Gastrocnemius medialis (tissue), 4 donors: Measurements from ENCODE around the gene BACE1-AS. TPM values are rescaled to one million over a fixed set of nuclear protein-coding genes. Genes with fewer than 3 reads are reported as not detected.
A peak's percentile ranks its signal among the peaks of the same experiment; 100 is the strongest.
"Not testable (repeated sequence)": the region's sequence is repeated elsewhere in the genome, so short reads cannot be mapped to it uniquely, and the experiment has no call there.

Experiments used
- ATAC-seq, 2 donors: fragments of 150-250 bp; one replicate each; pipeline ENCODE4 v1.9.1; 2016
- DNase-seq, 2 donors: peaks; one replicate each; pipeline ENCODE4 v3.0.0-alpha.2; 2019
- H3K27ac ChIP-seq, 4 donors: fragments of 200-600 bp; sonication (generic); 1 replicate in 1 of 4; 2 replicates in 3 of 4; pipeline ENCODE4 v1.5.1; 2016 to 2018; ENCODE audit warnings: mild to moderate bottlenecking in 2 of 4, moderate library complexity in 1 of 4
- H3K27me3 ChIP-seq, 3 donors: fragments of 200-600 bp; sonication (generic) in 2 of 3; 1 replicate in 1 of 3; 2 replicates in 2 of 3; pipeline versions ENCODE4 v1.5.1 to v1.6.0; 2016 to 2019; ENCODE audit warnings: mild to moderate bottlenecking in 1 of 3, moderate library complexity in 1 of 3
- H3K36me3 ChIP-seq, 2 donors: fragments of 200-600 bp; sonication (generic) in 1 of 2; one replicate each; pipeline ENCODE4 v1.5.1; 2017 to 2018
- H3K4me1 ChIP-seq, 2 donors: fragments of 200-600 bp; sonication (generic) in 1 of 2; one replicate each; pipeline ENCODE4 v1.5.1; 2016 to 2017; ENCODE audit warnings: mild to moderate bottlenecking in 2 of 2
- H3K4me3 ChIP-seq, 4 donors: fragments of 200-600 bp; sonication (generic) in 3 of 4; 1 replicate in 1 of 4; 2 replicates in 3 of 4; pipeline ENCODE4 v1.5.1; 2016 to 2019; ENCODE audit warnings: mild to moderate bottlenecking in 2 of 4
- H3K9me3 ChIP-seq, 3 donors: fragments of 200-600 bp; sonication (generic) in 2 of 3; 1 replicate in 1 of 3; 2 replicates in 2 of 3; pipeline ENCODE4 v1.5.1; 2016 to 2019
- CTCF ChIP-seq, 5 experiments: fragments of 450-650 bp in 3 of 5; fragments of 200-600 bp in 2 of 5; sonication (generic) in 2 of 5; IDR thresholded peaks in 4 of 5; conservative IDR thresholded peaks in 1 of 5; 1 replicate in 4 of 5; 2 replicates in 1 of 5; pipeline ENCODE4 v1.5.1; 2016 to 2019; ENCODE audit warnings: antibody characterized with exemption in 5 of 5, mild to moderate bottlenecking in 3 of 5, moderate library complexity in 3 of 5
- POLR2A ChIP-seq, 2 donors: fragments of 450-650 bp; IDR thresholded peaks; one replicate each; pipeline ENCODE4 v1.6.1; 2017; ENCODE audit warnings: antibody characterized with exemption in 2 of 2, mild to moderate bottlenecking in 2 of 2, moderate library complexity in 2 of 2
- in situ Hi-C, 4 donors: fragments of 200-750 bp; cut with MboI; loops; one replicate each; pipeline versions ENCODE4 v1.15.0 to v1.8.0; 2017; ENCODE audit warnings: low sequenced_read_pairs in 4 of 4
- intact Hi-C: fragments of 100-400 bp; cut with DNase I; formaldehyde crosslinking; loops from one replicate; pipeline ENCODE4 v1.15.1; 2023; ENCODE audit warnings: low total_unique reads
- total RNA-seq, 4 donors: library from RNA; depleted of rRNA; stranded (reverse); fragments of >200 nt; gene quantifications; one replicate each; pipeline versions ENCODE4 v1.1.0 to v1.2.3, GENCODE V29; 2016

BACE1-AS gene
- total RNA-seq, 4 donors from 2014 or later: 10.5 to 13.2 (median 12.5) TPM

- DNase-seq (peak; percentile 67 to 73), ATAC-seq (peak; percentile 91 to 93)
- Histone ChIP-seq H3K4me1 (peaks cover 16 to 22% of the 10 kb centered on the region in 2 donors), H3K4me3 (peak within 1 kb of the TSS; percentile 62 to 94 (median 78)), H3K27me3 (no peaks in the 10 kb centered on the region), H3K27ac (peak within 1 kb of the TSS; percentile 26 to 61 (median 50)), H3K36me3 (no peaks in the 10 kb centered on the region), H3K9me3 (no peaks in the 10 kb centered on the region)
- TF ChIP-seq CTCF (IDR thresholded peaks at IDR 0.05 in 4 of 5, conservative IDR thresholded peaks at IDR 0.05 in 1 of 5) (peak in 3 of 5 experiments; percentile 13 to 35 (median 22)), POLR2A (IDR thresholded peaks at IDR 0.05) (no peak)
- intact Hi-C loops: loop anchor here (1.0 kb wide), 1 partner anchor 12 kb away; no protein-coding TSS in a partner anchor
- in situ Hi-C loops: loop anchor here in 1 of 4 donors (10.0 kb wide), 1 partner anchor 72 kb away; no protein-coding TSS in a partner anchor
Observed at GRCh38 chr11:117316197-117316961, 25.2 kb downstream of the BACE1-AS start, which contains the start of gene BACE1. TSS of gene BACE1 (minus strand) at chr11:117316256. CDS start at chr11:117315795, 461 bp downstream.

- H3K36me3 ChIP-seq: no peaks in the 10 kb centered on the region
- DNase-seq (no peak), ATAC-seq (no peak)
- intact Hi-C loops (no loop called here), in situ Hi-C loops (loop anchor here in 1 of 4 donors (10.0 kb wide), 1 partner anchor 74 kb away; no protein-coding TSS in a partner anchor)
- TF ChIP-seq POLR2A (IDR thresholded peaks at IDR 0.05) (no peak), CTCF (IDR thresholded peaks at IDR 0.05 in 4 of 5, conservative IDR thresholded peaks at IDR 0.05 in 1 of 5) (no peak)
- H3K27ac ChIP-seq: no peak overlapping the region
- H3K27me3 ChIP-seq: no peaks in the 10 kb centered on the region
- peaks cover 16 to 22% of the 10 kb centered on the region in 2 donors for H3K4me1 ChIP-seq
- H3K9me3 ChIP-seq: no peaks in the 10 kb centered on the region
- H3K4me3 ChIP-seq: no peak overlapping the region
Observed at GRCh38 chr11:117318738-117319137, 27.6 kb downstream of the BACE1-AS start.

- in situ Hi-C loops: loop anchor here in 1 of 4 donors (10.0 kb wide), 1 partner anchor 75 kb away; no protein-coding TSS in a partner anchor
- no peak overlapping the region for H3K27ac ChIP-seq
- H3K4me1 ChIP-seq: peaks cover 16% of the 10 kb centered on the region in 2 donors
- no peak for TF ChIP-seq CTCF (IDR thresholded peaks at IDR 0.05 in 4 of 5, conservative IDR thresholded peaks at IDR 0.05 in 1 of 5)
- TF ChIP-seq POLR2A (IDR thresholded peaks at IDR 0.05): no peak
- ATAC-seq (no peak), DNase-seq (no peak)
- no peaks in the 10 kb centered on the region for H3K9me3 ChIP-seq
- H3K4me3 ChIP-seq: no peak overlapping the region
- intact Hi-C loops: no loop called here
- no peaks in the 10 kb centered on the region for H3K27me3 ChIP-seq
- no peaks in the 10 kb centered on the region for H3K36me3 ChIP-seq
Observed at GRCh38 chr11:117319214-117319840, 28.2 kb downstream of the BACE1-AS start.

GRCh38 chr11:117327255-117327566 lies 36.1 kb downstream of the BACE1-AS start:
- peak in 1 of 2 donors; percentile 2 for ATAC-seq
- H3K27me3 ChIP-seq, H3K4me1 ChIP-seq, H3K9me3 ChIP-seq, H3K36me3 ChIP-seq, in situ Hi-C loops, DNase-seq: not testable (repeated sequence)
- H3K27ac ChIP-seq: peak overlapping the region; percentile 85 to 91 (median 86)
- peak overlapping the region; percentile 66 to 90 (median 77) for H3K4me3 ChIP-seq
- intact Hi-C loops: loop anchor here (1.0 to 10.0 kb wide), 3 partner anchors 95 to 540 kb away; partner anchors contain the start of genes PCSK7, RNF214, SIDT2 and ZPR1
